Rectal smooth muscle tissue (tissue), 1 donor: Measurements from ENCODE around the gene IRGC.
"Not testable (repeated sequence)": the region's sequence is repeated elsewhere in the genome, so short reads cannot be mapped to it uniquely, and the experiment has no call there.

Source experiments
- H3K27ac ChIP-seq: one replicate; pipeline ENCODE4 v1.7.0; 2013; ENCODE audit warnings: low read depth, low read length, inconsistent platforms
- H3K27me3 ChIP-seq: one replicate; pipeline ENCODE4 v1.7.0; 2013; ENCODE audit warnings: low read length; ENCODE audit not compliant: control insufficient read depth, insufficient read depth
- H3K36me3 ChIP-seq: one replicate; pipeline ENCODE4 v1.7.0; 2013; ENCODE audit warnings: low read length; ENCODE audit not compliant: control insufficient read depth, insufficient read depth
- H3K4me1 ChIP-seq: one replicate; pipeline ENCODE4 v1.7.0; 2013; ENCODE audit warnings: low read length; ENCODE audit not compliant: control insufficient read depth, insufficient read depth
- H3K4me3 ChIP-seq: one replicate; pipeline ENCODE4 v1.7.0; 2013; ENCODE audit warnings: low read length
- H3K9ac ChIP-seq: one replicate; pipeline ENCODE4 v1.7.0; 2013; ENCODE audit warnings: low read length

IRGC gene

DNA sequence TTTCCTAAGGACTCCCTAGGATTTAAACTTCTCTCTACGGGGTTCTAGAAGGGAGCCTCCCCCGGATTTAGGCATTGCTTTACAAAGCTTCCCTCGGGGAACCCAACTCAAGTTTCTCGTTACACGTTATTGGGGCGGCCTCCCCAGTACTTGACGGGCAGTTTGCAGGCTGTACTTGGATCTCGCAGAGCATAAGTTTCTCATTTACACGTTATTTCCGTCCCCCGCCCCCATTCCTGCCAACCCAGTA, 38.3 kb downstream of the IRGC start:
- H3K27me3 ChIP-seq, result no peaks in the 10 kb centered on the region
- peaks cover 7% of the 10 kb centered on the region for H3K4me1 ChIP-seq
- H3K27ac ChIP-seq, result peak overlapping the region; percentile 96
- H3K36me3 ChIP-seq, result peaks cover 8% of the 10 kb centered on the region
- H3K9ac ChIP-seq, result peak overlapping the region; percentile 46
- H3K4me3 ChIP-seq, result peak overlapping the region; percentile 78

DNA sequence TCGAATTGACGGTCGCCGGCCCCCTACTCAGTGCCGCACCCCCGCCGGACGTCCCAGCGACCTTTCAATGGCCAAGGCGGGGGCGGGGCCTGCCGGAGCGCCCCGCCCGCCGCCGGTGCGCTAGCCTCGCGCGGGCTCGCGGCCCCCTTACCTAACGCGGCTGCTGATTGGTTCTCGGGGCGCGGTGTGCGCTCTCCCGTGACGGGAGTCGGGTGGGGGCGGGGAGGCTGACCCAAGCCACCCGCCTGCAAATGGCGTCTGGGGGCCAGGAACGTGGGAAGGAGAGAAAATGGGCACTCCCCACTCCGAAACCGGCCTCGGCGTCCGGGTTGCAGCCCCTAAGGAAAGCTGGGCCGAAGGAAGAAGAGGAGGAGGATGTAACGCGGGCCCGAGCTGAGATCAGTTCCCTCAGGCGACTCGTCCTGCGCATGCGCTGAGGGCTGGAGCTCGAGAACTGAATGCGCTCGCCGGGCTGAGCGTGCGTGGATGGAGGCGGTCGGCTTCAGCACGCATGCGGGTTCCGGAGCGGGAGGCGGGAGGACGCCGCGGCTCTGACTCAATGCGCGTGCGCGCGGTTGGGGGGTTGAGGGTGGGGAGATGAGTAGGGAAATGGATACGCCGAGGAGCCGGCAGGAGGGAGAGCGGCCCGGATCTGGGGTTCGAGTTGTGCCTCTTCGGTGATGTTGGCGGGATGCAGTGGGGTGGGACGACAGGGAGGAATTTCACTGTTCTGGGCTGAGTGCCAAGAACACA, 38.8 kb downstream of the IRGC start, which contains the start of gene SMG9:
TSS of gene SMG9 (minus strand) at position 460 of the 753 bp plus-strand sequence. CDS start 4,221 bp downstream, outside the sequence.
- H3K27me3 ChIP-seq, result no peaks in the 10 kb centered on the region
- H3K4me1 ChIP-seq, result peaks cover 7% of the 10 kb centered on the region
- peak within 1 kb of the TSS; percentile 78 for H3K4me3 ChIP-seq
- H3K9ac ChIP-seq, result peak within 1 kb of the TSS; percentile 72
- peaks cover 5% of the 10 kb centered on the region for H3K36me3 ChIP-seq
- peak within 1 kb of the TSS; percentile 96 for H3K27ac ChIP-seq

DNA sequence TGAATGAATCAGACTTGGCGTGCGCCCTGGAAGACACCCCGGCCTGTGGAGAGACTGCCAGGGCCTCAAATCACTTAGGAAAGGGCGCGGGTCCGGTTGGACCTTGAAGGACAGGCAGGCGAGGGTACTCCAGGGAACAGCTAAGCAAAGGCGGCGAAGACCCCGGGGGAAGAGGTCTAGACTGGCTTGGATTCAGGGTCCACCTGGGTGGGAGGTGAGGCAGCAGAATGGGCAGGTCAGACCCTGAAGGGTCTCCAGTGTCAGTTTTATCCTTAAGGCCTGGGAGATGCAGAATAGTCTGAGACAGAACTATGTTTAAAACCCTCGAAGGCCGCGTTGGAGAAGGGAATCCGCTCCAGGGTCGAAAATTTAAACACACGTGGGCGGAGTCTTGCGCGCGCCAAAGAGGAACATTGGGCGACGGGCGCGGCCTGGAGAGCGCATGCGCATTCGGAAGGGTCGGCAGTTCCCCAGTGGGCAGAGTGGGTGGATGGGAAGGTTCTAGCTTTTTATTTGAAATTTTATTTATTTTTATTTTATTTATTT, 39.5 kb downstream of the IRGC start:
- no peaks in the 10 kb centered on the region for H3K36me3 ChIP-seq
- H3K4me3 ChIP-seq, result peak overlapping the region; percentile 78
- no peaks in the 10 kb centered on the region for H3K27me3 ChIP-seq
- peak overlapping the region; percentile 61 for H3K9ac ChIP-seq
- peaks cover 7% of the 10 kb centered on the region for H3K4me1 ChIP-seq
- H3K27ac ChIP-seq, result peak overlapping the region; percentile 96

DNA sequence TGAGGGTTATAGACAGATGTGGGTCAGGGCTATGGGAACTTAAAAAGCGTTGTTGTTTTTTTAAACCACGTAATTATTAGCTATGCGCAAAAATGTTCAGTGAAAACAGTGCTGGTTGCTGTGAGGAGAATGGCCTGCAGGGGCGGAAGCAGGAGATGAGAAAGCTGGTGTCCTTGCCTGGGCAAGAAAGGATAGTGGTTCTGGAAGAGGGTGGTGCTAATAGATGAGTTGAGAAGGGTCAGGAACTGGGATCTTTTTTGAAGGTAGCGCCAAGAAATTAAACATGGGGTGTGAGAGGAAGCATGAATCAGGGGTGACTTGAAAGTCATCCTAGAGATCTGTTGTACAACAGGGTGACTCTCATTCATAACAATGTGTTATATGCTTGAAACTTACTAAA, 43.6 kb downstream of the IRGC start:
- H3K4me1 ChIP-seq, result no peaks in the 10 kb centered on the region
- H3K4me3 ChIP-seq, result no peak overlapping the region
- H3K27ac ChIP-seq, result no peak overlapping the region
- no peaks in the 10 kb centered on the region for H3K27me3 ChIP-seq
- H3K9ac ChIP-seq, result no peak overlapping the region
- H3K36me3 ChIP-seq, result no peaks in the 10 kb centered on the region

DNA sequence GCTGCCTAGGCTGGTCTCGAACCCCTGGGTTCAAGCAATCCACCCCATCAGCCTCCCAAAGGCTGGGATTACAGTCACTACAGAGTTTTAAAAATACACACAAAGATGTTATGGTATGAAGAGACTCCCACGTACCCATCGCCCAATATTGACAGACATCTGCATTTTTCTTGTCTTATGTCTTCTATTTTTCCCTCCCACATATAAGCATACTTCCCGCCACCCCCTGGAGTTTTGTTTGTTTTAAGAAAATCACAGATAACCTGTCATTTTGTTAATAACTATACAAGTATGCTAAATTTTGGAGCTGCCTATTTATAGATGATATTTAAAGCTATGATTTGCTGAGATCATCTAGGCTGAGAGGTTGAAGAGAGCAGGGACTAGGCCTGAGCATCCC, 45.1 kb downstream of the IRGC start:
- H3K27me3 ChIP-seq, result no peaks in the 10 kb centered on the region
- H3K4me1 ChIP-seq, result no peaks in the 10 kb centered on the region
- no peaks in the 10 kb centered on the region for H3K36me3 ChIP-seq
- H3K27ac ChIP-seq, result no peak overlapping the region
- no peak overlapping the region for H3K4me3 ChIP-seq
- H3K9ac ChIP-seq, result no peak overlapping the region

DNA sequence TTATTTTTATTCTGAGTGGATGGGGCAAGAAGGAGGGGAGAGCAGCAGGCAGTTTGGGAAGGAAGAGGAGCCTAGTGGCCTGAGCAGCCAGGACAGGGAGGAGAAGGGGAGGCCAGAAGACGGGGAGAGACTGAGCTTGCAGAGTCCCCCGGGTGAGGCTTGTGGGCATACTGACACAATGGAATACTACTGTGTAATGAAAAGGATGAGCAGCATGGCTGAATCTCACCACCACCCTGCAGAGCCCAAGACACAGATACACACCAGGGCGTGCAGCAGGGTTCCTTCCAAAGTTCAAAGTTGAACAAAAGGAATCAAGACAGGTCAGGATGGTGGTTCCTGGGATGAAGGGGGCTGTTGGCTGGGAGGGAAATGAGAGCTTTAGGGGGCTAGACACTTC, 46.9 kb downstream of the IRGC start:
- Histone ChIP-seq H3K9ac (no peak overlapping the region), H3K36me3 (no peaks in the 10 kb centered on the region), H3K4me1 (no peaks in the 10 kb centered on the region), H3K27me3 (no peaks in the 10 kb centered on the region), H3K4me3 (no peak overlapping the region), H3K27ac (no peak overlapping the region)

DNA sequence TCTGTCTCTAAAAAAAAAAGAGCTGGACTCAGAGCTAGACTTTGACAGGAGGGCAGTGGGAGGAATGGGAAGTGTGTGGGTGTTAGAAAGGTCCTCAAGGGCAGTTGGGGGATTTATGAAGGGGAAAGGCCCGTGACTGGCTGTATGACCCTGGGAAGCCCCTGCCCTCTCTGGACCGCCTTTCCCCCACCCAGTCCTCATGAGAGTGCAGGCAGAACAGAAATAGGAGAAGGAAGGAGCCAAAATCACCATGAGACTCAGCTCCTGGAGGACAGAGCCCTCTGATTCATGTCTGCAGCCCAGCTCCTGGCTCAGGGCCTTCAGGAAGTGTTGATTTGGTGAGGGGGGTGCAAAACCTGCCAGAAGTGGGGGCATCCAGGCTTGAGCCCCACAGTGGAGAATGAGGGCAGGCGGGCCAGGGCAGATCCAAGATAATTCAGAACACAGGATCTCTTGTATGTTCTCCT, 47.6 kb downstream of the IRGC start:
- H3K4me1 ChIP-seq, result no peaks in the 10 kb centered on the region
- H3K27ac ChIP-seq, result no peak overlapping the region

DNA sequence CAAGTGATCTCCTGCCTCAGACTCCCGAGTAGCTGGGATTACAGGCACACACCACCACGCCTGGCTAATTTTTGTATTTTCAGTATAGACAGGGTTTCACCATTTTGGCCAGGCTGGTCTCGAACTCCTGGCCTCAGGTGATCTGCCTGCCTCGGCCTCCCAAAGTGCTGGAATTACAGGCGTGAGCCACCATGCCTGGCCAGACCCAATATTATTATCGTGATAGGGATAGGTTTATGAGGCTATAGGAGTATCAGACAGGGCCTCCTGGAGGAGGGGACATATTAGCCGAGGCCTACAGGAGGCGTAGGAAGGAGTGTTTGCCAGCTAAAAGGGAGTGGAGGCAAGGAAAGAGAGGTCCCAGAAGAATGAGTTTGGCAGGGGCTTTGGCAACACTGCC, 48.8 kb downstream of the IRGC start:
- not testable (repeated sequence) for H3K4me3 ChIP-seq, H3K4me1 ChIP-seq, H3K36me3 ChIP-seq, H3K9ac ChIP-seq, H3K27me3 ChIP-seq
- H3K27ac ChIP-seq, result peak overlapping the region; percentile 14

More for the DNA sequence above, 47.6 kb downstream of the IRGC start:
- no peak overlapping the region for H3K4me3 ChIP-seq
- no peaks in the 10 kb centered on the region for H3K36me3 ChIP-seq
- no peak overlapping the region for H3K9ac ChIP-seq
- H3K27me3 ChIP-seq, result no peaks in the 10 kb centered on the region

DNA sequence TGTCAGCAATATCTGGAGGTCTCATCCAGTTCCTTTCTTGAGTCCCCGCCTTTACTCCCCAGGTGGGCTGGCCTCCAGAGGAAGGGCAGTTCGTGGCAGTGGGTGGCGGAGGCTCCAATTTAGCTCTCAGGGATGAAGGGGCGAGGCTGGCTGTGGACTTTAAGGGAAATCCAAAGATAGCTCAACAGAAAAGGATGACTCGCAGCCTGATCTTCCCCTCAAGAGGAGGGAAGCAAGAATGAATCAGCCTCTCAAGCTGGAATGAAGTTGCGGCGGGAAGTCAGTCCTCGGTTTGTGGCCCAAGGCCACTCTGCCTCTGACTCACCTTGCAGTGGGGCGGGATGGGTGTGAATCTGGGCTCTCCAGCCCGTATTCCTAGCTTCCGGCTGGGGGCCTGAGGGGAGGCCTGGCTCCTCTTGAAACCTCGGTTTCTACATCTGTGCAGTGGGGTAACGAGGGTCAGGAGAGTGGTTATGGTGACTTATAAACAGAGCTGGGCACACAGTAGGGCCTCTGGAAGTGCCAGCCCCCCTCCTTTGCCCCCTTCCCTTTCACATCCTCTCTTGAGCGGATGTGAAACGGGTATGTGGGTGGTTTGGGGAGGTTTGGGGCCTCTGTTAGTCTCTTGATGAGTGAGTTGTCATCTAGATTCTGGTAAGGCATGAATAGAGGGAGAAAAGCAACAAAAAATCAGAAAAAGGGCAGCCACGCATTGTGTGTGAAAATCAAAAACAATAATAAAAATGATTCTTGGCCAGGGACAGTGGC, 49.4 kb downstream of the IRGC start:
- H3K36me3 ChIP-seq, result no peaks in the 10 kb centered on the region
- peak overlapping the region; percentile 14 for H3K27ac ChIP-seq
- no peaks in the 10 kb centered on the region for H3K27me3 ChIP-seq
- no peaks in the 10 kb centered on the region for H3K4me1 ChIP-seq
- H3K9ac ChIP-seq, result no peak overlapping the region
- H3K4me3 ChIP-seq, result no peak overlapping the region

DNA sequence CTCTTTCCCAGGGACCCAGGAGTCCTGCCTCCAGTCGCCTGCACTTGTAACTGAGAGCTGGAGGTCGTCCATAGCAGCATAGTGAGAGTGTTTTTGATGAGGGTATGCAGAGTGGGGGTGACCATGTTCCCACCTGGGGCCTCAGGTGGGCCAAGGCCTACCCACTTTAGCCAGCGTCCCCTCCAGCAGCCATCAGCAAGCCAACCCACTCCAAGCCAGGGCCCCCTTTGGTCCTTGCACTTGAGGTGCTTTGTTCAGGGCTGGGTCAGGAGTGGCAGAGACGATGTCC, 50.8 kb downstream of the IRGC start:
- H3K27me3 ChIP-seq, result no peaks in the 10 kb centered on the region
- no peaks in the 10 kb centered on the region for H3K36me3 ChIP-seq

DNA sequence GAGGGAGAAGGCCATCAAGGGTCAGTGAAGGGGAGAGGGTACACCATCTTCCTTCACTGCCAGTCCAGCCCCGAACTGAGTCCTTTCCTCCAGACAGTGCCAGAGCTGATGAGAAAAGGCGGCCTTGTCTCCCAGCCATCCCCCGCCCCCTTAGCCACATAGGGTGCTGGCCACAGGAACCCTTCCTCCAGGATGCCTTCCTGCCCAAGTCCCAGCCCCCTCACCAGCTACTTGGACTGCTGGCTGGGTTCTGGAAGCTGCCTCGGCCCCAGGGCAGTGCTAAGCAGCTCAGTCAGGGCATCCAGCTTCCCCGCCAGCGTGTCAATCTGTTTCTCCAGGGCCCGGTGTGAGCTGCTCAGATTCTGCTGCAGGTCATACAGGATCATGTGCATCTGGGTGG, 51.4 kb downstream of the IRGC start:
- Histone ChIP-seq H3K27me3 (no peaks in the 10 kb centered on the region), H3K4me3 (no peak overlapping the region), H3K4me1 (no peaks in the 10 kb centered on the region), H3K36me3 (no peaks in the 10 kb centered on the region), H3K9ac (no peak overlapping the region), H3K27ac (no peak overlapping the region)

More for the DNA sequence above, 50.8 kb downstream of the IRGC start:
- Histone ChIP-seq H3K4me1 (no peaks in the 10 kb centered on the region), H3K27ac (no peak overlapping the region), H3K9ac (no peak overlapping the region), H3K4me3 (no peak overlapping the region)

DNA sequence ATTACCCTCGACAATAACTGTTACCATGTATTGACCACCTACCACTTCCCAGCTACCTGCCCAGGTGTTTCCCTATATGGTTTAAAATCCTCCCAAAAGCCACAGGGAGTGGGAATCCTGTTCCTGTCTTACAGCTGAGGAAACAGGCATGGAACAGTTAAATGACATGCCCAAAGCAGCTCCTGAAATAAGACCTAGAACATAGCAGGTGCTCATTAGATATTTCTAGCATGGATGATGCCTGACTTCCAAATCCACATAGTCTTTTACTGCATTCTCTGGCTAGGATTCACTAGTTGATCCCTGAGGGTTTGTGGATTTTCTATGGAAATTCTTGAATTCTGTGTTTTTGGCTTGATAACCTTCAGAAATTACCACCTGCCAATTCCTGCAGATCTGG, 51.9 kb downstream of the IRGC start:
- Histone ChIP-seq H3K36me3 (no peaks in the 10 kb centered on the region), H3K4me1 (no peaks in the 10 kb centered on the region), H3K27me3 (no peaks in the 10 kb centered on the region), H3K27ac (no peak overlapping the region), H3K4me3 (no peak overlapping the region), H3K9ac (no peak overlapping the region)
